HL-60 (cell line): ENCODE measurements around the gene HOXB8.

Experiments used
- DNase-seq, 2 experiments: peaks; one replicate each; pipeline ENCODE4 v3.0.0-alpha.2; 2010 to 2020; ENCODE audit warnings: low read depth in 1 of 2, low spot score in 1 of 2
- H3K27ac ChIP-seq: fragments of 250-450 bp; sonication (Bioruptor Pico); replicated peaks from 2 replicates; pipeline ENCODE4 v1.5.1; 2020; ENCODE audit warnings: mild to moderate bottlenecking, moderate library complexity
- H3K27me3 ChIP-seq: fragments of 250-450 bp; sonication (Bioruptor Pico); 2 replicates; pipeline ENCODE4 v1.5.1; 2021; ENCODE audit warnings: mild to moderate bottlenecking, moderate library complexity; ENCODE audit not compliant: insufficient read depth, poor library complexity, severe bottlenecking
- H3K4me3 ChIP-seq: replicated peaks from 2 replicates; pipeline ENCODE4 v1.5.1; 2011; ENCODE audit warnings: mild to moderate bottlenecking, control low read depth, low read length; ENCODE audit not compliant: insufficient read depth
- CTCF ChIP-seq: IDR thresholded peaks from one replicate; pipeline ENCODE4 v1.5.1; 2011; ENCODE audit warnings: low read length, control low read depth, inconsistent platforms; ENCODE audit not compliant: insufficient read depth
- GABPA ChIP-seq: IDR thresholded peaks from 2 replicates; pipeline ENCODE4 v1.6.1; 2012; ENCODE audit warnings: low read depth
- POLR2AphosphoS5 ChIP-seq: IDR thresholded peaks from 2 replicates; pipeline ENCODE4 v1.6.1; 2012; ENCODE audit warnings: low read depth
- REST ChIP-seq: IDR thresholded peaks from 2 replicates; pipeline ENCODE4 v1.6.1; 2012; ENCODE audit warnings: low read depth; ENCODE audit not compliant: insufficient replicate concordance
- SPI1 ChIP-seq: IDR thresholded peaks from 2 replicates; pipeline ENCODE4 v1.6.1; 2012; ENCODE audit warnings: low read depth, mild to moderate bottlenecking, borderline replicate concordance

Gene HOXB8

GRCh38 chr17:48591255-48592056 is 23.6 kb downstream of the HOXB8 start:
- peaks cover 75% of the 10 kb centered on the region for H3K27me3 ChIP-seq

GRCh38 chr17:48590607-48591161 is 24.4 kb downstream of the HOXB8 start:
- Histone ChIP-seq H3K4me3 (no peak overlapping the region), H3K27ac (no peak overlapping the region), H3K27me3 (peaks cover 75% of the 10 kb centered on the region)
- TF ChIP-seq GABPA (no peak), REST (no peak), CTCF (no peak), SPI1 (no peak), POLR2AphosphoS5 (no peak)
- DNase-seq: no peak

More at GRCh38 chr17:48591255-48592056, 23.6 kb downstream of the HOXB8 start:
- no peak for TF ChIP-seq SPI1
- TF ChIP-seq REST: no peak
- Histone ChIP-seq H3K4me3 (no peak overlapping the region), H3K27ac (no peak overlapping the region)
- DNase-seq: no peak

- Histone ChIP-seq H3K27ac (no peak within 1 kb of the TSS), H3K27me3 (peaks cover 76% of the 10 kb centered on the region), H3K4me3 (no peak within 1 kb of the TSS)
- TF ChIP-seq CTCF (no peak), SPI1 (no peak), GABPA (no peak), REST (no peak), POLR2AphosphoS5 (no peak)
- no peak for DNase-seq
Measured at GRCh38 chr17:48589831-48590606, 25.1 kb downstream of the HOXB8 start, which contains the start of gene HOXB3. HOXB3 (minus strand) TSS chr17:48590241; CDS start chr17:48552474, 37,767 bp downstream.
